GM19468 (cell line): ENCODE data around the gene WASF3.
A peak's percentile ranks its signal among the peaks of the same experiment; 100 is the strongest.

Experiments used
- ATAC-seq: cut with Tn5 transposase; IDR thresholded peaks from one replicate; pipeline ENCODE4 v1.9.1; 2021; ENCODE audit warnings: mild to moderate bottlenecking, moderate library complexity, moderate number of reproducible peaks; ENCODE audit not compliant: unreplicated experiment; ENCODE audit errors: extremely low read depth

WASF3 gene

GRCh38 chr13:26673890-26674289 is 116.4 kb downstream of the WASF3 start:
- no peak for ATAC-seq

- no peak for ATAC-seq
Observed at GRCh38 chr13:26677156-26677555, 119.7 kb downstream of the WASF3 start.

GRCh38 chr13:26678330-26678729 is 120.8 kb downstream of the WASF3 start:
- no peak for ATAC-seq

GRCh38 chr13:26678796-26679195 is 121.3 kb downstream of the WASF3 start:
- no peak for ATAC-seq

- no peak for ATAC-seq
Observed at GRCh38 chr13:26679411-26680122, 122.1 kb downstream of the WASF3 start.

GRCh38 chr13:26680123-26680450 is 122.6 kb downstream of the WASF3 start:
- no peak for ATAC-seq

- no peak for ATAC-seq
Observed at GRCh38 chr13:26680572-26680971, 123.1 kb downstream of the WASF3 start.

- no peak for ATAC-seq
Observed at GRCh38 chr13:26681036-26681435, 123.6 kb downstream of the WASF3 start.

GRCh38 chr13:26682606-26683005 is 125.1 kb downstream of the WASF3 start:
- no peak for ATAC-seq

- no peak for ATAC-seq
Observed at GRCh38 chr13:26685606-26686005, 128.1 kb downstream of the WASF3 start.

GRCh38 chr13:26686285-26686684 is 128.8 kb downstream of the WASF3 start:
- no peak for ATAC-seq

- ATAC-seq: no peak
Observed at GRCh38 chr13:26688286-26688685, 130.8 kb downstream of the WASF3 start.

- no peak for ATAC-seq
Observed at GRCh38 chr13:26688980-26689379, 131.5 kb downstream of the WASF3 start.

GRCh38 chr13:26693749-26694463 is 136.4 kb downstream of the WASF3 start:
- ATAC-seq: no peak

GRCh38 chr13:26694609-26695359 is 137.3 kb downstream of the WASF3 start:
- no peak for ATAC-seq

- ATAC-seq: no peak
Observed at GRCh38 chr13:26695360-26695705, 137.8 kb downstream of the WASF3 start.

- ATAC-seq: no peak
Observed at GRCh38 chr13:26695891-26696311, 138.4 kb downstream of the WASF3 start.

- ATAC-seq: no peak
Observed at GRCh38 chr13:26697069-26697955, 139.8 kb downstream of the WASF3 start.

- ATAC-seq: peak; percentile 46
Observed at GRCh38 chr13:26698392-26699196, 141.1 kb downstream of the WASF3 start.

GRCh38 chr13:26699197-26699490 is 141.7 kb downstream of the WASF3 start:
- ATAC-seq: no peak
